Neural cell (in vitro differentiated cells): Measurements from ENCODE around the gene CHRM5. TPM values are rescaled to one million over a fixed set of nuclear protein-coding genes. Genes with fewer than 3 reads are reported as not detected.

Experiments used
- H2AFZ ChIP-seq: fragments of 200-600, 300-800 bp; sonication (generic), shearing (Covaris generic); 2 replicates; pipeline ENCODE4 v1.6.0; 2014; ENCODE audit warnings: low read depth, mild to moderate bottlenecking, antibody characterized with exemption, low read length, moderate library complexity
- H3F3A ChIP-seq: fragments of 200-600 bp; shearing (Covaris generic); 2 replicates; pipeline ENCODE4 v1.6.1; 2016; ENCODE audit warnings: mild to moderate bottlenecking, moderate library complexity, mixed read lengths, antibody characterized with exemption, low read length; ENCODE audit not compliant: insufficient read depth, poor library complexity, severe bottlenecking
- H3K27ac ChIP-seq: fragments of 200-600, 300-800 bp; sonication (generic), shearing (Covaris generic); 2 replicates; pipeline ENCODE4 v1.5.1; 2014; ENCODE audit warnings: mild to moderate bottlenecking, low read length, moderate library complexity
- H3K27me3 ChIP-seq: fragments of 300-800, 200-600 bp; sonication (generic), shearing (Covaris generic); 2 replicates; pipeline ENCODE4 v1.6.0; 2014; ENCODE audit warnings: mild to moderate bottlenecking, low read depth, low read length, moderate library complexity; ENCODE audit not compliant: insufficient read depth
- H3K36me3 ChIP-seq: fragments of 300-800, 200-600 bp; sonication (generic), shearing (Covaris generic); 2 replicates; pipeline ENCODE4 v1.5.1; 2014; ENCODE audit warnings: mild to moderate bottlenecking, antibody characterized with exemption, low read length, moderate library complexity; ENCODE audit not compliant: insufficient read depth
- H3K4me2 ChIP-seq: fragments of 300-800, 200-600 bp; sonication (generic), shearing (Covaris generic); 2 replicates; pipeline ENCODE4 v1.6.0; 2014; ENCODE audit warnings: mild to moderate bottlenecking, low read length
- H3K4me3 ChIP-seq: fragments of 300-800, 200-600 bp; sonication (generic), shearing (Covaris generic); 2 replicates; pipeline ENCODE4 v1.5.1; 2014; ENCODE audit warnings: mild to moderate bottlenecking, low read length, moderate library complexity
- H3K79me2 ChIP-seq: fragments of 200-600 bp; shearing (Covaris generic); replicated peaks from 2 replicates; pipeline ENCODE4 v1.6.0; 2014; ENCODE audit warnings: mild to moderate bottlenecking, low read length, moderate library complexity; ENCODE audit not compliant: insufficient read depth
- H3K9ac ChIP-seq: fragments of 300-800, 200-600 bp; sonication (generic), shearing (Covaris generic); 2 replicates; pipeline ENCODE4 v1.6.1; 2016; ENCODE audit warnings: mild to moderate bottlenecking, low read length, mixed read lengths
- H3K9me2 ChIP-seq: fragments of 200-600 bp; shearing (Covaris generic); 2 replicates; pipeline ENCODE4 v1.6.1; 2016; ENCODE audit warnings: mild to moderate bottlenecking, low read length, mixed read lengths; ENCODE audit not compliant: insufficient read depth
- H3K9me3 ChIP-seq: fragments of 200-600, 300-800 bp; sonication (generic), shearing (Covaris generic); 2 replicates; pipeline ENCODE4 v1.6.1; 2016; ENCODE audit warnings: mild to moderate bottlenecking, mixed run types, low read length, moderate library complexity, mixed read lengths
- H4K20me1 ChIP-seq: fragments of 200-600 bp; shearing (Covaris generic); 2 replicates; pipeline ENCODE4 v1.6.1; 2016; ENCODE audit warnings: mild to moderate bottlenecking, mixed run types; ENCODE audit not compliant: insufficient read depth
- EP300 ChIP-seq: fragments of 450-650 bp; conservative IDR thresholded peaks from 2 replicates; pipeline ENCODE4 v1.6.1; 2014; ENCODE audit warnings: antibody characterized with exemption, mild to moderate bottlenecking, moderate library complexity; ENCODE audit not compliant: poor library complexity, severe bottlenecking
- EZH2 ChIP-seq: fragments of 200-600, 300-800 bp; shearing (Covaris generic), sonication (generic); IDR thresholded peaks from 2 replicates; pipeline ENCODE4 v1.6.1; 2014; ENCODE audit warnings: antibody characterized with exemption, low read length, borderline replicate concordance, mild to moderate bottlenecking; ENCODE audit not compliant: insufficient read depth, poor library complexity, severe bottlenecking
- MXI1 ChIP-seq: fragments of 450-650 bp; conservative IDR thresholded peaks from 2 replicates; pipeline ENCODE4 v1.6.1; 2014; ENCODE audit warnings: antibody characterized with exemption, mild to moderate bottlenecking; ENCODE audit not compliant: poor library complexity, severe bottlenecking
- POLR2AphosphoS5 ChIP-seq: IDR thresholded peaks from 2 replicates; pipeline ENCODE4 v1.6.1; 2012
- RAD21 ChIP-seq: fragments of 450-650 bp; conservative IDR thresholded peaks from 2 replicates; pipeline ENCODE4 v1.6.1; 2014; ENCODE audit warnings: antibody characterized with exemption, mild to moderate bottlenecking, moderate library complexity
- SMC3 ChIP-seq: fragments of 450-650 bp; conservative IDR thresholded peaks from 2 replicates; pipeline ENCODE4 v1.6.1; 2014; ENCODE audit warnings: antibody characterized with exemption, mild to moderate bottlenecking, moderate library complexity; ENCODE audit not compliant: poor library complexity
- TAF1 ChIP-seq: IDR thresholded peaks from 2 replicates; pipeline ENCODE4 v1.6.1; 2012; ENCODE audit warnings: low read depth
- polyA plus RNA-seq: library from polyadenylated mRNA; depleted of rRNA; stranded (reverse); fragments of >200 nt; gene quantifications from 2 replicates; pipeline ENCODE4 v1.2.3, GENCODE V29; 2014
- TF ChIP-seq, protein P1 (sequence below): fragments of 450-650 bp; IDR thresholded peaks from 2 replicates; pipeline ENCODE4 v1.5.1; 2014; ENCODE audit warnings: antibody characterized with exemption, mild to moderate bottlenecking, moderate library complexity; ENCODE audit not compliant: poor library complexity, severe bottlenecking
- TF ChIP-seq, protein P2 (sequence below): IDR thresholded peaks from 2 replicates; pipeline ENCODE4 v1.6.1; 2012; ENCODE audit warnings: borderline replicate concordance

The CHRM5 gene
- polyA plus RNA-seq, 1 donor from 2014 or later = 3.9 TPM

DNA sequence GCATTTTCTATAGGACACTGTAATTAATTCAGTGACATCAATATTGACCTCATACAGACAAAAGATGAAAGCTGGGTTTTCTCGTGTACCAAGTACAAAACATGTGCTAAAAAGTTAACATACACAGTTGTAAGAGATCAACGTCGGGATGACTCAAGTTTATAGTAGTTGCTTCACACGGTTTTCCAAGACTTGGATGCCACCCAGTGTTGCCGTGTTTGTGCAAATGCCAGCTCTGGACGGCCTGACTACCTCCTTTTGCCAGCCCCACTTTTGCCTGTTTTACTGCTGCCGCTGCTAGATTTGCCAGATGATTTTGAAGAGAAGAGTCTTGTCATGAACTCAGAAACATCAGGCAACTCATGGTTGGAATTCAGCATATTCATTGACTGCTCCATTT lies 115.8 kb downstream of the CHRM5 start:
- TF ChIP-seq, protein P1, sequence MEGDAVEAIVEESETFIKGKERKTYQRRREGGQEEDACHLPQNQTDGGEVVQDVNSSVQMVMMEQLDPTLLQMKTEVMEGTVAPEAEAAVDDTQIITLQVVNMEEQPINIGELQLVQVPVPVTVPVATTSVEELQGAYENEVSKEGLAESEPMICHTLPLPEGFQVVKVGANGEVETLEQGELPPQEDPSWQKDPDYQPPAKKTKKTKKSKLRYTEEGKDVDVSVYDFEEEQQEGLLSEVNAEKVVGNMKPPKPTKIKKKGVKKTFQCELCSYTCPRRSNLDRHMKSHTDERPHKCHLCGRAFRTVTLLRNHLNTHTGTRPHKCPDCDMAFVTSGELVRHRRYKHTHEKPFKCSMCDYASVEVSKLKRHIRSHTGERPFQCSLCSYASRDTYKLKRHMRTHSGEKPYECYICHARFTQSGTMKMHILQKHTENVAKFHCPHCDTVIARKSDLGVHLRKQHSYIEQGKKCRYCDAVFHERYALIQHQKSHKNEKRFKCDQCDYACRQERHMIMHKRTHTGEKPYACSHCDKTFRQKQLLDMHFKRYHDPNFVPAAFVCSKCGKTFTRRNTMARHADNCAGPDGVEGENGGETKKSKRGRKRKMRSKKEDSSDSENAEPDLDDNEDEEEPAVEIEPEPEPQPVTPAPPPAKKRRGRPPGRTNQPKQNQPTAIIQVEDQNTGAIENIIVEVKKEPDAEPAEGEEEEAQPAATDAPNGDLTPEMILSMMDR = no peak
- TF ChIP-seq RAD21 (no peak), EZH2 (no peak), EP300 (no peak), TAF1 (no peak), SMC3 (no peak), MXI1 (no peak), POLR2AphosphoS5 (no peak)
- TF ChIP-seq, protein P2, sequence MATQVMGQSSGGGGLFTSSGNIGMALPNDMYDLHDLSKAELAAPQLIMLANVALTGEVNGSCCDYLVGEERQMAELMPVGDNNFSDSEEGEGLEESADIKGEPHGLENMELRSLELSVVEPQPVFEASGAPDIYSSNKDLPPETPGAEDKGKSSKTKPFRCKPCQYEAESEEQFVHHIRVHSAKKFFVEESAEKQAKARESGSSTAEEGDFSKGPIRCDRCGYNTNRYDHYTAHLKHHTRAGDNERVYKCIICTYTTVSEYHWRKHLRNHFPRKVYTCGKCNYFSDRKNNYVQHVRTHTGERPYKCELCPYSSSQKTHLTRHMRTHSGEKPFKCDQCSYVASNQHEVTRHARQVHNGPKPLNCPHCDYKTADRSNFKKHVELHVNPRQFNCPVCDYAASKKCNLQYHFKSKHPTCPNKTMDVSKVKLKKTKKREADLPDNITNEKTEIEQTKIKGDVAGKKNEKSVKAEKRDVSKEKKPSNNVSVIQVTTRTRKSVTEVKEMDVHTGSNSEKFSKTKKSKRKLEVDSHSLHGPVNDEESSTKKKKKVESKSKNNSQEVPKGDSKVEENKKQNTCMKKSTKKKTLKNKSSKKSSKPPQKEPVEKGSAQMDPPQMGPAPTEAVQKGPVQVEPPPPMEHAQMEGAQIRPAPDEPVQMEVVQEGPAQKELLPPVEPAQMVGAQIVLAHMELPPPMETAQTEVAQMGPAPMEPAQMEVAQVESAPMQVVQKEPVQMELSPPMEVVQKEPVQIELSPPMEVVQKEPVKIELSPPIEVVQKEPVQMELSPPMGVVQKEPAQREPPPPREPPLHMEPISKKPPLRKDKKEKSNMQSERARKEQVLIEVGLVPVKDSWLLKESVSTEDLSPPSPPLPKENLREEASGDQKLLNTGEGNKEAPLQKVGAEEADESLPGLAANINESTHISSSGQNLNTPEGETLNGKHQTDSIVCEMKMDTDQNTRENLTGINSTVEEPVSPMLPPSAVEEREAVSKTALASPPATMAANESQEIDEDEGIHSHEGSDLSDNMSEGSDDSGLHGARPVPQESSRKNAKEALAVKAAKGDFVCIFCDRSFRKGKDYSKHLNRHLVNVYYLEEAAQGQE = no peak

DNA sequence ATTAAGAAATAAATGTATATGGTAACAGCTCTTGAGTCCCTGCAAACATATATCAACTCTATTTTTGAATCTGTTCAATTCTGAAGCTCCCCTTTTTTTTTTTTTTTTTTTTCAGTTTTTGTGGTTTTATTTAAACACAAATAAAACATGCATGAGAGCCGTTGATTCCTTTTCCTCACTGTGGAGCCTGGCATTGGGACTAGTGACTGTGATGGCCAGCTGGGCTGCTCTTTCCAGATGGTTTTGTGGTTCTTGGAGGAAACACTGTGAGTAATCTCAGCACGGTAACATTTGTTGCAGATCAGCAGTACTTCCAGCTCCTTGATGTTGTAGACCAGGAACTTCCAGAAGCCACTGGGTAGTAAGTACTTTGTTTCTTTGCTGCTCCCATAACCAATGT lies 117.4 kb downstream of the CHRM5 start:
- Histone ChIP-seq H3F3A (no peaks in the 10 kb centered on the region), H3K36me3 (no peaks in the 10 kb centered on the region), H3K9me3 (no peaks in the 10 kb centered on the region), H3K9me2 (no peaks in the 10 kb centered on the region), H3K9ac (no peak overlapping the region), H2AFZ (no peak overlapping the region), H3K79me2 (no peaks in the 10 kb centered on the region), H4K20me1 (no peaks in the 10 kb centered on the region), H3K4me3 (no peak overlapping the region), H3K27me3 (no peaks in the 10 kb centered on the region), H3K4me2 (no peak overlapping the region), H3K27ac (no peak overlapping the region)
- no peak for TF ChIP-seq RAD21
- TF ChIP-seq EP300 = no peak
- TF ChIP-seq EZH2 = no peak
- TF ChIP-seq TAF1 = no peak
- TF ChIP-seq MXI1 = no peak
- TF ChIP-seq SMC3 = no peak
- TF ChIP-seq, protein P1 = no peak
- no peak for TF ChIP-seq POLR2AphosphoS5
- TF ChIP-seq, protein P2 = no peak

More for the DNA sequence above, 115.8 kb downstream of the CHRM5 start:
- Histone ChIP-seq H3K9me2 (no peaks in the 10 kb centered on the region), H3K27me3 (no peaks in the 10 kb centered on the region), H3K4me2 (no peak overlapping the region), H3K9ac (no peak overlapping the region), H3K36me3 (no peaks in the 10 kb centered on the region), H4K20me1 (no peaks in the 10 kb centered on the region), H3K4me3 (no peak overlapping the region), H3K79me2 (no peaks in the 10 kb centered on the region), H3K9me3 (no peaks in the 10 kb centered on the region), H3F3A (no peaks in the 10 kb centered on the region), H3K27ac (no peak overlapping the region), H2AFZ (no peak overlapping the region)
